GM12875 (cell line): Measurements from ENCODE around the gene RHBDD2.
"Not testable (repeated sequence)": the region's sequence is repeated elsewhere in the genome, so short reads cannot be mapped to it uniquely, and the experiment has no call there.

Source experiments
- H3K4me3 ChIP-seq: one replicate; pipeline ENCODE4 v1.5.1; 2011; ENCODE audit warnings: low read depth, low read length, control low read depth
- TF ChIP-seq, protein P1 (sequence below): IDR thresholded peaks from 2 replicates; pipeline ENCODE4 v1.5.1; 2011; ENCODE audit warnings: low read depth, mild to moderate bottlenecking, control low read depth, inconsistent platforms, low read length, moderate library complexity, borderline replicate concordance; ENCODE audit not compliant: insufficient read depth

The RHBDD2 gene

DNA sequence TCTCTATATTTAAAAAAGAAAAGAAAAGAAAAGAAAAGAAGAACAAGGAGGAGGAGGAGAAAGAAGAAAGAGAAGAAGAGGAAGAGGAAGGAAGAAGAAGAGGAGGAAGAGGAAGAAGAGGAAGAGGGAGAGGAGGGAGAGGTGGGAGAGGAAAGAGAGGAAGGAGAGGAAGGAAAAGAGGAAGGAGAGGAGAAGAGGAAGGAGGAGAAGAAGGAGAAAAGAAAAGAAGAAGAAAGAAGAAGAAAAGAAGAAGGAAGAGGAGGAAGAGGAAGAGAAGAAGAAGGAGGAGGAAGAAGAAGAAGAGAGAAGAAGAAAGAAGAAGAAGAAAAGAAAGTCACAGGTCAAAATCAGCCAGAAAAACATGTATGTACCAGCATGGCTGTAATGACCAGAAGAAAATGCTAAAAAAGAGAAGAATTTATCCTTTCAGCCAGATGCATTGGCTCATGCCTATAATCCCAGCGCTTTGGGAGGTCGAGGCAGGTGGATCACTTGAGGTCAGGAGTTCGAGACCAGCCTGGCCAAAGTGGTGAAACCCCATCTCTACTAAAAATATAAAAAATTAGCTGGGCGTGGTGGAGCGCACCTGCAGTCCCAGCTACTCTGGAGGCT lies 30.8 kb downstream of the RHBDD2 start:
- TF ChIP-seq, protein P1, sequence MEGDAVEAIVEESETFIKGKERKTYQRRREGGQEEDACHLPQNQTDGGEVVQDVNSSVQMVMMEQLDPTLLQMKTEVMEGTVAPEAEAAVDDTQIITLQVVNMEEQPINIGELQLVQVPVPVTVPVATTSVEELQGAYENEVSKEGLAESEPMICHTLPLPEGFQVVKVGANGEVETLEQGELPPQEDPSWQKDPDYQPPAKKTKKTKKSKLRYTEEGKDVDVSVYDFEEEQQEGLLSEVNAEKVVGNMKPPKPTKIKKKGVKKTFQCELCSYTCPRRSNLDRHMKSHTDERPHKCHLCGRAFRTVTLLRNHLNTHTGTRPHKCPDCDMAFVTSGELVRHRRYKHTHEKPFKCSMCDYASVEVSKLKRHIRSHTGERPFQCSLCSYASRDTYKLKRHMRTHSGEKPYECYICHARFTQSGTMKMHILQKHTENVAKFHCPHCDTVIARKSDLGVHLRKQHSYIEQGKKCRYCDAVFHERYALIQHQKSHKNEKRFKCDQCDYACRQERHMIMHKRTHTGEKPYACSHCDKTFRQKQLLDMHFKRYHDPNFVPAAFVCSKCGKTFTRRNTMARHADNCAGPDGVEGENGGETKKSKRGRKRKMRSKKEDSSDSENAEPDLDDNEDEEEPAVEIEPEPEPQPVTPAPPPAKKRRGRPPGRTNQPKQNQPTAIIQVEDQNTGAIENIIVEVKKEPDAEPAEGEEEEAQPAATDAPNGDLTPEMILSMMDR = no peak
- H3K4me3 ChIP-seq = no peak overlapping the region

DNA sequence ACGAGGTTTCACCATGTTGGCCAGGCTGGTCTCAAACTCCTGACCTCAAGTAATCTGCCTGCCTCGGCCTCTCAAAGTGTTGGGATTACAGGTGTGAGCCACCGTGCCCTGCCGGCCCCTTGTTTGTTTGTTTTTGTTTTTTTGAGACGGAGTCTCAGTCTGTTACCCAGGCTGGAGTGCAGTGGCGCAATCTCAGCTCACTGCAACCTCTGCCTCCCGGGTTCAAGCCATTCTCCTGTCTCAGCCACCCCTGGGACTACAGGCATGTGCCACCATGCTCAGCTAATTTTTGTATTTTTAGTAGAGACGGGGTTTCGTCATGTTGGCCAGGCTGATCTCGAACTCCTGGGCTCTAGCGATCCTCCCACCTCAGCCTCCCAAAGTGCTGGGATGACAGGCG lies 32.4 kb downstream of the RHBDD2 start:
- not testable (repeated sequence) for H3K4me3 ChIP-seq

DNA sequence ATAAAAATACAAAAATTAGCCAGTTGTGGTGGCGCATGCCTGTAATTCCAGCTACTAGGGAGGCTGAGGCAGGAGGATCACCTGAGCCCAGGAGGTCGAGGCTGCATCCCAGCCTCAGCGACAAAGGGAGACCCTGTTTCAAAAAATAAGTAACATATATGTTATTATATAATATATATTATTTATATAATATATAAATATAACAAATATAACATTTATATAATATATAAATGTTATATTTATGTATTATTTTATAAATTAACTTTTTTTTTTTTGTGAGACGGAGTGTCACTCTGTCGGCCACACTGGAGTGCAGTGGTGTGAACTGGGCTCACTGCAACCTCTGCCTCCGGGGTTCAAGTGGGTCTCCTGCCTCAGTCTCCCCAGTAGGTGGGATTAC lies 34.6 kb downstream of the RHBDD2 start:
- H3K4me3 ChIP-seq = no peak overlapping the region
- TF ChIP-seq, protein P1 = no peak

DNA sequence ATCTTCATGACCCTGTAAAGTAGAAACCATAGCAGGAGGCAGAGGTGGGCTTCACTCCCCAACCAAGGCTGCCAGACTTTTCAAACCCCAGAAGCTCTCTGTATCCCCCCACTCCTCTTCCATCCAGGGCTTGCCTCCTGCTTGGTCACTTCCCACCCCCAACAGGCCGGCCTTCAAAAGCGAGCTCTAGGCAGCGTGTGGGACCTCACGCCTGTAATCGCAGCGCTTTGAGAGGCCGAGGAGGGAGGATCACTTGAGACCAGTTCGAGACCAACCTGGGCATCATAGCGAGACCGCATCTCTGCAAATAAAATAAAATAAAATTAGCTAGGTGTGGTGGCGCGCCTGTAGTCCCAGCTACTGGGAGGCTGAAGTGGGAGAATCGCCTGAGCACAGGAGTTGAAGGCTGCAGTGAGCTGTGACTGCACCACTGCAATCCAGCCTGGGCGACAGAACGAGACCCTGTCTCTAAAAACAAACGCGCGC lies 35.4 kb downstream of the RHBDD2 start:
- peak overlapping the region; percentile 96 for H3K4me3 ChIP-seq
- TF ChIP-seq, protein P1 = no peak

DNA sequence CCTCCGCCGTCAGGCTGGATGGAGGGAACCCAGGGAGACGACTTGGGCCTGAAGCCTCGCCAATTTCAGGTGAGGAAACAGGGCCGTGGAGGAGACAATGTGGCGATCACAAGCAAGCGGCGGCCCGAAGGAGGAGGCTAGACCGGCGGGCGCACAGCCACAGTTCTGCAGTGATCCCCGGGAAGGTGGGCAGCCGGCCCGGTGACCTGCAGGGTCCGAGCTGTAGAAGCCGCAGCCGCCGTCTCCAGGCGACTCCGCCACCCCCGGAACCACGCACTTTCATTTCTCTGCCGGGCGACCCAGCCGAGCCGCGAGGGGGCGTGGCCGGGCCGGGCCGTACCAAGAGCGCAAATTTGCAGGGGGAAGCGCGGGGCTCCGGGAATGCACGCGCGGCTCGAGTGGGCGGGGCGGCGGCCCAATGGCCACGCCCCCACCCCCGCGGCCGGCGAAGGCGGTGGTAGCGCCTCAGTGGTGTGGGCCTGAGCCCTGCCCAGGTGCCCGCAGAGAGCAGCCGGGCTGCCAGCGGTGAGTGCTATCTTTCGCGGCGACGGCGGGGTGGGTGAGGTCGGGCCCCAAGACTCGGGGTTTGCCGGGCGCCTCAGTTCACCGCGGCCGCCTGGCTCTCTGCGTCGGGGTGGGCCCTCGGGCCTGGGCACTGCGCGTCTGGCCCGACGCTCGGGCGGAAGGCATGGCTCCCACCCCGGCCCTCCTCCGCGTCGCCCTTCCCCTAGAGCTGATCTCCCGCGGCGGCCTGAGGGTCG lies 36.0 kb downstream of the RHBDD2 start, which contains the start of gene POR:
POR (plus strand) TSS at position 501 of the 761 bp plus-strand sequence. CDS start 38,847 bp downstream, outside the sequence.
- TF ChIP-seq, protein P1 = no peak

DNA sequence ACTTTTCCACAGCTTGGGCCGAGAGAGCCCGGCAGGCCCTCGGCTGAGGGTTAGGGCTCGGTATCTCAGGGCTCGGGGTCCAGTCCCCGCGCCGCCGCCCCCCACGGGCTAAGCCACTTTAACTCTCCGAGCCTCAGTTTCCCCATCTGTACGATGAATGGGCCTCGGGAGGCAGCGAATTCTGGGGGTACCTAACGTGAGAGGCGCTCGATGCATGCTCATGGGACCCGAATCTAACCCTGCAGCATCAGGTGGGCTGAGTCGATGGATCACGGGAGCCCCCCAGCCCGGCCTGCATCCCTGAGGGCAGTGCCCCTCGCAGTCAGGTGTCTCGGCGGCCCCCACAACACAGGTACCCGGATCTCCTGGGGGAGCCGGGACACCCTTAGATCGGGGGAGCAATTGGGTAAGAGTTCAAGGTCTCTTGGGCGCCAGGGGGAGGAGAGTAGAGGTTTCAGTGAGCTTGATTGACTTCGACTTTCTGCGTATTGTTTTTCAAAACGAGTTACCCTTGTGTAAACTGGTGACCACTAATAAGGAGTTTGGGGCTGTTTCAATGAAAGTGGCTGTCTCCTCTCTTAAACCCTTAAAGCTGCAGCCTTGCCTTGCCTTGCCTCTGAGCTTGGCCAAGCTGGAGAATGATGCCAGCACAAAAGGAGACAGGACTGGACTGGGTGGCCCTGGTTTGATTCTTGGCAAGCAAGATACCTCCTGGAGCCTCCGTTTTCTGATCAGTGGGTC lies 36.8 kb downstream of the RHBDD2 start:
- TF ChIP-seq, protein P1 = no peak
- peak overlapping the region; percentile 96 for H3K4me3 ChIP-seq

More for the DNA sequence above, 36.0 kb downstream of the RHBDD2 start, which contains the start of gene POR:
- H3K4me3 ChIP-seq = peak within 1 kb of the TSS; percentile 96

DNA sequence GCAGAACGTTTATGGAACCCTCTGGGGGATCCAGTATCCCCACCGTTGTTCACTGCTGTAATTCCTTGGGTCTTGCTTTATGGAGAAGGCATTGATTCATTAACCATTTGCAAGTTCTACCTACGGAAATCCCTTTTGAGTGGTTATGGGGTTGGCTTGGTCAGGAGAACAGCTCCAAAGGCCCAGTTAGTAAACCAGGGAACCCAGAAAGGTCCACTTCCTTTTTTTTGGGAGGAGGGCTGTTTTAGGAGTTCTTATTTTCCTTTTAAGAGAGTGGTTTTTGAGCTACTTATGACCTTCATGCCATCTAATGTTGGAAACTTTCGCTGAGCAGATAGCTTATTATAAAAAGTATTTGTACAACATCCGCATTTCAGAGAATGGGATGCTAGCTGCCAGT lies 37.4 kb downstream of the RHBDD2 start:
- H3K4me3 ChIP-seq = peak overlapping the region; percentile 96
- TF ChIP-seq, protein P1 = no peak
